OCI-LY1 (cell line): ENCODE results near the gene VPS41.

Source experiments
- EZH2 ChIP-seq: fragments of 200-600 bp; sonication (generic), shearing (Covaris generic); IDR thresholded peaks from 2 replicates; pipeline ENCODE4 v1.8.0; 2017; ENCODE audit warnings: borderline replicate concordance, mixed run types, mild to moderate bottlenecking, antibody characterized with exemption, low read length, moderate library complexity, mixed read lengths
- TF ChIP-seq, protein P1 (sequence below): fragments of 200-600 bp; sonication (generic), shearing (Covaris generic); IDR thresholded peaks from 2 replicates; pipeline ENCODE4 v1.5.1; 2017; ENCODE audit warnings: mild to moderate bottlenecking, antibody characterized with exemption, low read length, moderate library complexity, mixed read lengths

DNA sequence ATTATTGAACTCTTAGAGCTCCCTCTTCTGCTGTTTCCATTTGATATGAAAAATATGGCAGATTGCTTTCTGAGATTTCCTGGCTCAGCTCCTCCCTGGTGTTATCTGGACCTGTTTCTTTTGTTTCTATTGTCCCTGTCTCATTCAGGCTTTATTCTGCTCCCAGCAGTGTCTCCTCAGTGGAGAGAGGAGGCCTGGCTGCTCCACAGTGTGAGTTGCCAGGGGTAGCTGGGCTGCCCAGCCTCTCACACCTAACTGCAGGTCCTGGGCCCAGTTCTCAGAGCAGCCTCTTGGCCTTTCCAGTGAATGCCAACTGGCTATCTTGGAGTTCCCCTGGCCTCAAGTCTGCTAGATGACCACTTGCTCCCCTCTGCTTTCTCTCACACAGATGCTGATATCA, 127.0 kb downstream of the VPS41 start:
- TF ChIP-seq, protein P1, sequence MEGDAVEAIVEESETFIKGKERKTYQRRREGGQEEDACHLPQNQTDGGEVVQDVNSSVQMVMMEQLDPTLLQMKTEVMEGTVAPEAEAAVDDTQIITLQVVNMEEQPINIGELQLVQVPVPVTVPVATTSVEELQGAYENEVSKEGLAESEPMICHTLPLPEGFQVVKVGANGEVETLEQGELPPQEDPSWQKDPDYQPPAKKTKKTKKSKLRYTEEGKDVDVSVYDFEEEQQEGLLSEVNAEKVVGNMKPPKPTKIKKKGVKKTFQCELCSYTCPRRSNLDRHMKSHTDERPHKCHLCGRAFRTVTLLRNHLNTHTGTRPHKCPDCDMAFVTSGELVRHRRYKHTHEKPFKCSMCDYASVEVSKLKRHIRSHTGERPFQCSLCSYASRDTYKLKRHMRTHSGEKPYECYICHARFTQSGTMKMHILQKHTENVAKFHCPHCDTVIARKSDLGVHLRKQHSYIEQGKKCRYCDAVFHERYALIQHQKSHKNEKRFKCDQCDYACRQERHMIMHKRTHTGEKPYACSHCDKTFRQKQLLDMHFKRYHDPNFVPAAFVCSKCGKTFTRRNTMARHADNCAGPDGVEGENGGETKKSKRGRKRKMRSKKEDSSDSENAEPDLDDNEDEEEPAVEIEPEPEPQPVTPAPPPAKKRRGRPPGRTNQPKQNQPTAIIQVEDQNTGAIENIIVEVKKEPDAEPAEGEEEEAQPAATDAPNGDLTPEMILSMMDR, result no peak
- no peak for TF ChIP-seq EZH2
